GM23338 (cell line): ENCODE data around the gene SGCG. TPM values are rescaled to one million over a fixed set of nuclear protein-coding genes. Genes with fewer than 3 reads are reported as not detected.

Experiments used
- polyA plus RNA-seq: library from polyadenylated mRNA; unstranded; fragments of >200 nt; fragmentation: Nextera tagmentation; extraction: Ambion mirVana; gene quantifications from 2 replicates; pipeline ENCODE4 v1.2.1, GENCODE V29; 2016
- small RNA-seq: library from RNA; depleted of rRNA; stranded (forward); fragments of <200 nt; gene quantifications from one replicate; pipeline ENCODE3, GENCODE V24; 2014; ENCODE audit warnings: low replicate concordance
- total RNA-seq: library from RNA; depleted of rRNA; stranded (reverse); fragments of >200 nt; shearing (Covaris generic); gene quantifications from 2 replicates; pipeline ENCODE4 v1.2.3, GENCODE V29; 2014

Gene SGCG
- total and polyA plus RNA-seq, 2 experiments from 2014 or later: not detected

Small RNAs within 50 kb of the gene (small RNA-seq; reads per million reads assigned to genes)
- not detected for gene RNU6-58P
- gene RNY3P4: not detected
